Tibial nerve (tissue), 3 donors: ENCODE results near the gene TTC24.

ENCODE experiments used
- CTCF ChIP-seq, 5 experiments: fragments of 200-600 bp in 3 of 5; fragments of 450-650 bp in 2 of 5; sonication (generic) in 3 of 5; IDR thresholded peaks; one replicate each; pipeline ENCODE4 v1.5.1; 2016 to 2019; ENCODE audit warnings: antibody characterized with exemption in 5 of 5, mild to moderate bottlenecking in 3 of 5, moderate library complexity in 2 of 5
- POLR2A ChIP-seq, 2 donors: fragments of 450-650 bp; IDR thresholded peaks; one replicate each; pipeline ENCODE4 v1.6.1; 2017; ENCODE audit warnings: antibody characterized with exemption in 2 of 2, mild to moderate bottlenecking in 2 of 2, moderate library complexity in 2 of 2

GRCh38 chr1:156608036-156608674 lies 28.6 kb downstream of the TTC24 start:
- TF ChIP-seq CTCF (IDR thresholded peaks at IDR 0.05) (peak; percentile 50 to 87 (median 80)), POLR2A (IDR thresholded peaks at IDR 0.05) (no peak)
